ENCODE results near the gene THSD7B. TPM values are rescaled to one million over a fixed set of nuclear protein-coding genes. Genes with fewer than 3 reads are reported as not detected.

Gene THSD7B
- total and polyA plus RNA-seq, 2 of the 8 experiments (the other 6 are each of a cell fraction or from before 2014, with no cell fraction given): 0.60 to 2.9 TPM

DNA sequence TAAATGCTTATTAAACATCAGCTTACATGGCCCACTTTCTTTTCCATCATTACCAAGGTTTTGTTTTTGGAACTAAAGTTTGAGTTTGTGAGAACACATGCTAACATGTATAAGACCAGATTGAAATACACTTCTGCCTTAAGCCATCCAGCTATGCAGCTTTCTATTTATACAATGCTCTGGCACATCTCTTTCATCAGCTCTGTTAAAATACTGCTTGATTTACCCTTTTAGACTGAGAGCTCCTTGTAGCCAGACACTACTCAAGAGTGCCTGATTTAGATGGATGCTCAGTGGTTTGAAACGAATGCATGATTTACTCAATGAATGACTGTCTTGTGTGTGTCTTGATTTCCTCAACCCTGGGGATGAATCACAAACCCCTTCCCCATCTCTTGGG lies 392.5 kb downstream of the THSD7B start (continued):
- no peak for TF ChIP-seq BRCA1 (IDR thresholded peaks at IDR 0.05; ENCODE audit: low read depth, low read length)
- TF ChIP-seq NRF1 (IDR thresholded peaks at IDR 0.05; ENCODE audit: low read depth, low read length): no peak
